Regular cardiac myocyte (primary cell): ENCODE measurements around the gene TSPAN2. TPM values are rescaled to one million over a fixed set of nuclear protein-coding genes. Genes with fewer than 3 reads are reported as not detected.

Source experiments
- total RNA-seq: library from RNA; depleted of rRNA; stranded (reverse); fragments of >200 nt; gene quantifications from 2 replicates; pipeline ENCODE4 v1.2.3, GENCODE V29; 2014

The TSPAN2 gene
- 0.58 and 0.85 TPM in 2 replicates for total RNA-seq

DNA sequence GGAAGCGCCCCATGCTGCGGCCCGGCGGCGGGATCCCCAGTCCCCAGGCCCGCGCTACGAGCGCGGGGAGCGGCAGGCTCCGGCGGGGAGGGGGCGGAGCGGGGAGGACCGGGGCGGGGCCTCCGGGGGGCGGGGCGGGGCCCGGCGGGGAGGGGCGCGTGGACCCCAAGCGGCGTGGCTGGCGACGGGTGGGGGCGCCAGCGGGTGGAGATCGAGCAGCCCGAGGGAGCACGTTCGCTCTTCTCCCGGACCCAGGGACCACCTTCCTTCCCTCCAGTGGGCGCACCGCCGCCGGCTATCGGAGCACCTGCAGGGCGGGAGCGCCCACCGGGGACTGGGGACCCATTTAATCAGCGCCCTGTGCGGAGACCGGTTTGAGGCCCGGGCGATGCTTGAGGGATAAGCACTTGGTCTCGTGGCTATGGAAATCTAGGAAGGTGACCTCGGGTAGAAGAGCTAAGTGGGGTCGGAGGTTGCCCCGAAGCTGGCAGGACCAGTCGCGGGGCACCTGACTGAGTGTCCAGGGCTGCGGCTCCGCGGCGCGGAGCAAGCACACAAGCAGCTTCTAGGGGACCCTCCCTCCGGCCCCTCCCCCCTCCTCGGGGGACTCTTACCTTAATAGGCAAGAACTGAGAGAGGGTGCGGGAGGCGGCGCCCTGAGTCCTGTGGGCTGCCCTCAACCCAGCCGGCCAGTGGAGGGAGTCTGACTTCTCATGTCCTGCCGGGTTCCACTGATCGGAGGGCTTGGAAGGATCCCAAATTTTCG is at the start of gene TSPAN2:
Gene TSPAN2, minus strand, starts transcription at position 84 of the 766 bp plus-strand sequence. Its CDS starts 71 bp downstream, at position 13.

GRCh38 chr1:115029526-115029925 is 59.8 kb downstream of the TSPAN2 start, which contains the start of gene TSHB:
TSS of gene TSHB (plus strand) at chr1:115029826. CDS start at chr1:115033363, 3,537 bp downstream.

Other genes with a start within 250 kb of the TSPAN2 start
- gene SYCP1, start 234.6 kb downstream of the TSPAN2 start, total RNA-seq, result not detected in 2 replicates
- not detected in 2 replicates for gene TSHB, start 59.7 kb downstream of the TSPAN2 start, total RNA-seq
- 16.9 and 17.3 TPM in 2 replicates for gene NGF, start 248.7 kb upstream of the TSPAN2 start, total RNA-seq